ENCODE data around the gene PARVG.

The PARVG gene

DNA sequence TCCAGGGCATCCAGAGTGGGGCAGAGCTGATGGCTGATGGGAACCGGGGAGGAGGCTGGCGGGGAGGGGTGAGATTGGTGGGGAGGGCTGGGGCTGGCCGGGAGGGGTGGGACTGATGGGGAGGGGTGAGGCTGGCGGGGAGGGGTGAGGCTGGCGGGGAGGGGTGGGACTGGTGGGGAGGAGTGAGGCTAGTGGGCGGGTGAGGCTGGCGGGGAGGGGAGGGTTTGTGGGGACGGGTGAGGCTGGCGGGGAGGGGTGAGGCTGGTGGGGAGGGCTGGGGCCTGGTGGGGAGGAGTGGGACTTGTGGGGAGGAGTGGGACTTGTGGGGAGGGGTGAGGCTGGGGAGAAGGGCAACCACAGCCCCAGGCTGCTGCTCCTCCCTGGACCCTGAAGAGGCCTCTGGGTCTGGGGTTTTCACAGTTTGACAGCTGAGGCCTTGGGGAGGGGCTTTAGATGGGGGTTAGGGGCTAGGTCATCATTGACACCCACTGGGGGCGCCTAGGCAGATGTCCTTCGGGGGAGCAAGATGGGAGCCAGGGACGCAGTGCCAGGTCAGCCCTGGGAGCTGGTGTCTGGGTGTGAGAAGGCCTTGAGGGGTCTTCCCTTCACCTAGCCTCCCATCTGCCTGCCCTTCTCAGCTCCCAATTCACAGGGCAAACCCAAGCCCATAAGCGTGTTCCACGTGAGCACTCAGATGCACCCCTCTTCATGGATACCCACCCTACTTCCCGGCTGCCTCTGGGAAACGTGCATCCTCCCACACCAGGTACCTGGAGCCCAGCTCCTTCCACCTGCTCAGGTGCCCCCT lies 26.7 kb downstream of the PARVG start:
- Histone ChIP-seq H3K4me2 (ENCODE audit: low read length) (no peak overlapping the region), H3K9me3 (ENCODE audit: control insufficient read depth, insufficient read depth, low read length) (peaks cover 4% of the 10 kb centered on the region; the same call in 1 of the 2 replicates), H3K27ac (ENCODE audit: low read depth, low read length) (no peak overlapping the region), H3F3A (ENCODE audit: control insufficient read depth, insufficient read depth) (no peaks in the 10 kb centered on the region), H3K4me1 (ENCODE audit: control insufficient read depth, low read length) (peaks cover 48% of the 10 kb centered on the region), H3K27me3 (ENCODE audit: control insufficient read depth, low read length) (no peaks in the 10 kb centered on the region), H3K9me2 (replicated peaks; ENCODE audit: control insufficient read depth, low read length) (no peaks in the 10 kb centered on the region), H3K36me3 (ENCODE audit: control insufficient read depth, low read length) (no peaks in the 10 kb centered on the region), H3K4me3 (ENCODE audit: low read length) (no peak overlapping the region), H3K79me2 (ENCODE audit: control insufficient read depth, low read length) (no peaks in the 10 kb centered on the region), H4K20me1 (ENCODE audit: control insufficient read depth, insufficient read depth, low read depth, low read length) (no peaks in the 10 kb centered on the region)
- TF ChIP-seq, protein P1, sequence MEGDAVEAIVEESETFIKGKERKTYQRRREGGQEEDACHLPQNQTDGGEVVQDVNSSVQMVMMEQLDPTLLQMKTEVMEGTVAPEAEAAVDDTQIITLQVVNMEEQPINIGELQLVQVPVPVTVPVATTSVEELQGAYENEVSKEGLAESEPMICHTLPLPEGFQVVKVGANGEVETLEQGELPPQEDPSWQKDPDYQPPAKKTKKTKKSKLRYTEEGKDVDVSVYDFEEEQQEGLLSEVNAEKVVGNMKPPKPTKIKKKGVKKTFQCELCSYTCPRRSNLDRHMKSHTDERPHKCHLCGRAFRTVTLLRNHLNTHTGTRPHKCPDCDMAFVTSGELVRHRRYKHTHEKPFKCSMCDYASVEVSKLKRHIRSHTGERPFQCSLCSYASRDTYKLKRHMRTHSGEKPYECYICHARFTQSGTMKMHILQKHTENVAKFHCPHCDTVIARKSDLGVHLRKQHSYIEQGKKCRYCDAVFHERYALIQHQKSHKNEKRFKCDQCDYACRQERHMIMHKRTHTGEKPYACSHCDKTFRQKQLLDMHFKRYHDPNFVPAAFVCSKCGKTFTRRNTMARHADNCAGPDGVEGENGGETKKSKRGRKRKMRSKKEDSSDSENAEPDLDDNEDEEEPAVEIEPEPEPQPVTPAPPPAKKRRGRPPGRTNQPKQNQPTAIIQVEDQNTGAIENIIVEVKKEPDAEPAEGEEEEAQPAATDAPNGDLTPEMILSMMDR (IDR thresholded peaks at IDR 0.05; ENCODE audit: low read depth, low read length, poor library complexity, severe bottlenecking), result no peak
- TF ChIP-seq EZH2phosphoT487 (IDR thresholded peaks at IDR 0.05; ENCODE audit: borderline replicate concordance, low read length), result no peak

DNA sequence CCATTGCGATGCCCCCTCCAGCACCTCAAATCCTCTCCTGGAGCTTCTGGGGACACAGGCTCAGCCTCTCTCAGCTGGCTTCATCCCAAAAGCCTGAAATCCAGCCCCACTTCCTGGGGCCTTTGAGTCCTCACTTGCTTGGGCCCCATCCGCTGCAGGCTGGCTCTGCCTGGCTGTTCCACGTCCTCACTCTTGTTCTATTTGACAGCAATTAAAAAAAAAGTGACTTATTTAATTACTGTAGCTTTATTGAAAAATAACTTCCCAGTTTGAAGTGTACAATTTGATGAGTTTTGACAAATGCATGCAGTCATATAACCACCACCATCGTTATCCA lies 27.2 kb downstream of the PARVG start:
- Histone ChIP-seq H3K4me1 (ENCODE audit: control insufficient read depth, low read length) (peaks cover 48% of the 10 kb centered on the region), H3K9me2 (replicated peaks; ENCODE audit: control insufficient read depth, low read length) (no peaks in the 10 kb centered on the region), H3K9me3 (ENCODE audit: control insufficient read depth, insufficient read depth, low read length) (peaks cover 4% of the 10 kb centered on the region; the same call in 1 of the 2 replicates), H3K4me2 (ENCODE audit: low read length) (peak overlapping the region; percentile 1; the same call in 1 of the 2 replicates), H3K79me2 (ENCODE audit: control insufficient read depth, low read length) (no peaks in the 10 kb centered on the region), H4K20me1 (ENCODE audit: control insufficient read depth, insufficient read depth, low read depth, low read length) (no peaks in the 10 kb centered on the region), H3K4me3 (ENCODE audit: low read length) (no peak overlapping the region), H3F3A (ENCODE audit: control insufficient read depth, insufficient read depth) (no peaks in the 10 kb centered on the region), H3K27ac (ENCODE audit: low read depth, low read length) (no peak overlapping the region), H3K36me3 (ENCODE audit: control insufficient read depth, low read length) (no peaks in the 10 kb centered on the region), H3K27me3 (ENCODE audit: control insufficient read depth, low read length) (no peaks in the 10 kb centered on the region)
- TF ChIP-seq, protein P1 (IDR thresholded peaks at IDR 0.05; ENCODE audit: low read depth, low read length, poor library complexity, severe bottlenecking), result no peak
- TF ChIP-seq EZH2phosphoT487 (IDR thresholded peaks at IDR 0.05; ENCODE audit: borderline replicate concordance, low read length), result no peak

DNA sequence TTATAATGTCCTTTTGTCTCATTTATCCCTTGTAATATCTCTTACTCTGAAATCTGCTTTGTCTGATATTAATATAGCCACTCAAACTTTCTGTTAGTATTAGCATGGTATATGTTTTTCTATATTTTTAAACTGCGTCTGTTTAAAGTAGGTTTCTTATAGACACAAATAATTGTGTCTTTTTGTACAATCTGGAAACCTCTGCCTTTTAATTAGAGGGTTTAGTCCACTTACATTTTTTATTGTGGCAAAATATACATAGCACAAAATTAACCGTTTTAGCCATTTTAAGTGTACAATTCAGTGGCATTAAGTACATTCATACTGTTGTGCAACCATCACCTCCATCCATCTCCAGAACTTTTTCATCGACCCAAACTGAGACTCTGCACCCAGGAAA lies 28.6 kb downstream of the PARVG start:
- H3K27me3 ChIP-seq (ENCODE audit: control insufficient read depth, low read length), result no peaks in the 10 kb centered on the region
- H3K27ac ChIP-seq (ENCODE audit: low read depth, low read length), result no peak overlapping the region
- H4K20me1 ChIP-seq (ENCODE audit: control insufficient read depth, insufficient read depth, low read depth, low read length), result no peaks in the 10 kb centered on the region
- H3K79me2 ChIP-seq (ENCODE audit: control insufficient read depth, low read length), result no peaks in the 10 kb centered on the region
- no peaks in the 10 kb centered on the region for H3K36me3 ChIP-seq (ENCODE audit: control insufficient read depth, low read length)
- no peaks in the 10 kb centered on the region for H3F3A ChIP-seq (ENCODE audit: control insufficient read depth, insufficient read depth)
- no peak overlapping the region for H3K4me3 ChIP-seq (ENCODE audit: low read length)
- no peaks in the 10 kb centered on the region for H3K9me2 ChIP-seq (replicated peaks; ENCODE audit: control insufficient read depth, low read length)
- no peak overlapping the region for H3K4me2 ChIP-seq (ENCODE audit: low read length)
- peaks cover 44% of the 10 kb centered on the region for H3K4me1 ChIP-seq (ENCODE audit: control insufficient read depth, low read length)
- peaks cover 4% of the 10 kb centered on the region; the same call in 1 of the 2 replicates for H3K9me3 ChIP-seq (ENCODE audit: control insufficient read depth, insufficient read depth, low read length)
- TF ChIP-seq, protein P1 (IDR thresholded peaks at IDR 0.05; ENCODE audit: low read depth, low read length, poor library complexity, severe bottlenecking), result no peak
- no peak for TF ChIP-seq EZH2phosphoT487 (IDR thresholded peaks at IDR 0.05; ENCODE audit: borderline replicate concordance, low read length)
